WTC11 (cell line): ENCODE measurements around the gene ABTB2. TPM values are rescaled to one million over a fixed set of nuclear protein-coding genes. Genes with fewer than 3 reads are reported as not detected.

Experiments used
- CREM ChIP-seq: sonication (generic); formaldehyde crosslinking; IDR thresholded peaks from 2 replicates; pipeline ENCODE4 v1.8.1; 2022; ENCODE audit warnings: mild to moderate bottlenecking, missing genetic modification reagents, moderate library complexity
- E2F4 ChIP-seq: sonication (generic); formaldehyde crosslinking; IDR thresholded peaks from 2 replicates; pipeline ENCODE4 v1.8.1; 2022; ENCODE audit warnings: low read depth, mild to moderate bottlenecking, moderate library complexity, missing genetic modification reagents, borderline replicate concordance
- ETV6 ChIP-seq: sonication (generic); formaldehyde crosslinking; IDR thresholded peaks from 2 replicates; pipeline ENCODE4 v1.8.1; 2022; ENCODE audit warnings: mild to moderate bottlenecking, missing genetic modification reagents
- FOXJ3 ChIP-seq: sonication (generic); formaldehyde crosslinking; IDR thresholded peaks from 2 replicates; pipeline ENCODE4 v1.9.0; 2021; ENCODE audit warnings: missing genetic modification reagents, mild to moderate bottlenecking, borderline replicate concordance
- FOXK1 ChIP-seq: sonication (generic); formaldehyde crosslinking; IDR thresholded peaks from 2 replicates; pipeline ENCODE4 v1.8.0; 2022; ENCODE audit warnings: mild to moderate bottlenecking, moderate library complexity, missing genetic modification reagents
- GTF2I ChIP-seq: fragments of 250-450 bp; sonication (Bioruptor Pico); conservative IDR thresholded peaks from 2 replicates; pipeline ENCODE4 v1.4.0; 2021; ENCODE audit warnings: mild to moderate bottlenecking
- KAT7 ChIP-seq: sonication (generic); formaldehyde crosslinking; IDR thresholded peaks from 2 replicates; pipeline ENCODE4 v1.8.1; 2023; ENCODE audit warnings: missing genetic modification reagents, mild to moderate bottlenecking, borderline replicate concordance
- NFATC4 ChIP-seq: fragments of 250-450 bp; sonication (Bioruptor Pico); IDR thresholded peaks from 2 replicates; pipeline ENCODE4 v1.9.0; 2021; ENCODE audit warnings: mild to moderate bottlenecking
- NFYB ChIP-seq: sonication (generic); formaldehyde crosslinking; conservative IDR thresholded peaks from 2 replicates; pipeline ENCODE4 v1.8.0; 2022; ENCODE audit warnings: low read depth, missing genetic modification reagents
- SP1 ChIP-seq: sonication (generic); formaldehyde crosslinking; conservative IDR thresholded peaks from 2 replicates; pipeline ENCODE4 v1.8.1; 2022; ENCODE audit warnings: missing genetic modification reagents
- ZNF121 ChIP-seq: sonication (generic); formaldehyde crosslinking; IDR thresholded peaks from 2 replicates; pipeline ENCODE4 v1.8.0; 2023; ENCODE audit warnings: missing genetic modification reagents
- ZNF138 ChIP-seq: sonication (generic); formaldehyde crosslinking; conservative IDR thresholded peaks from 2 replicates; pipeline ENCODE4 v1.8.1; 2022; ENCODE audit warnings: mild to moderate bottlenecking, moderate library complexity, missing genetic modification reagents
- ZNF512 ChIP-seq: sonication (generic); formaldehyde crosslinking; IDR thresholded peaks from 2 replicates; pipeline ENCODE4 v1.8.1; 2022; ENCODE audit warnings: missing genetic modification reagents, borderline replicate concordance
- total RNA-seq: library from RNA; stranded (reverse); gene quantifications from 3 replicates; pipeline ENCODE4 v1.2.3, GENCODE V29; 2021
- TF ChIP-seq, protein P1 (sequence below): sonication (generic); formaldehyde crosslinking; IDR thresholded peaks from 2 replicates; pipeline ENCODE4 v1.8.1; 2023; ENCODE audit warnings: mild to moderate bottlenecking, missing genetic modification reagents
- TF ChIP-seq, protein P2 (sequence below): sonication (generic); formaldehyde crosslinking; IDR thresholded peaks from 2 replicates; pipeline ENCODE4 v1.8.0; 2022; ENCODE audit warnings: missing genetic modification reagents
- TF ChIP-seq, protein P3 (sequence below): sonication (generic); formaldehyde crosslinking; IDR thresholded peaks from 2 replicates; pipeline ENCODE4 v1.8.1; 2022; ENCODE audit warnings: mild to moderate bottlenecking, moderate library complexity, missing genetic modification reagents
- TF ChIP-seq, protein P4 (sequence below): sonication (generic); formaldehyde crosslinking; IDR thresholded peaks from 2 replicates; pipeline ENCODE4 v1.8.0; 2023; ENCODE audit warnings: missing genetic modification reagents
- TF ChIP-seq, protein P5 (sequence below): fragments of 250-450 bp; sonication (Bioruptor Pico); IDR thresholded peaks from 2 replicates; pipeline ENCODE4 v1.9.0; 2021; ENCODE audit warnings: mild to moderate bottlenecking

Gene ABTB2
- total RNA-seq, 1 experiment from 2014 or later = 12.8 TPM

DNA sequence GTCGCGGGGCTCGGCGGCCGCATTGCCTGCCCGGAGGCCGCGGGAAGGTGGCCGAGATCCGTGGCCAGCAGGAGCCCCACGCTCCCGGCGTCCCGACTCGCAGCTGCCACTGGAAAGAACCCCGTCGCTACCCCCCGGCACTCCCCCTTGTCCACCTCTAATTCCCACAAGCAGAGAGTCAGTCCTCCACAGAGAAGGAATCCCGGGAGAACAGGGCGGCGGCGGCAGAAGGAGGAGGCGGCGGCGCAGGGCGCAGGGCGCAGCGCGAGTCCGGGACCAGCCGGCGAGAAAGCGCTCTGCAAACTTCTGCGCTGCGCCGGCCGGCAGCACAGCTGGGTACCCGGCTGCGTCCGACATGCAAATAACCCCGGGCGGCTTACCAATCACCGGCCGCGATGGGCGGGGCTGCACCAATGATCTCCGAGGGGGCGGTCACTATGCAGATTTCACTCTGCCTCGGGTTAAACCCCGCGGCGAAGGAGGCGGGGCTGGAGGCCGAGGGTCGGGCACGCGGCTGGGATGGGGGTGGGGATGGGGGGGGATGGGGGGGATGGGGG lies at the start of gene ABTB2 (continued):
- TF ChIP-seq, protein P1, sequence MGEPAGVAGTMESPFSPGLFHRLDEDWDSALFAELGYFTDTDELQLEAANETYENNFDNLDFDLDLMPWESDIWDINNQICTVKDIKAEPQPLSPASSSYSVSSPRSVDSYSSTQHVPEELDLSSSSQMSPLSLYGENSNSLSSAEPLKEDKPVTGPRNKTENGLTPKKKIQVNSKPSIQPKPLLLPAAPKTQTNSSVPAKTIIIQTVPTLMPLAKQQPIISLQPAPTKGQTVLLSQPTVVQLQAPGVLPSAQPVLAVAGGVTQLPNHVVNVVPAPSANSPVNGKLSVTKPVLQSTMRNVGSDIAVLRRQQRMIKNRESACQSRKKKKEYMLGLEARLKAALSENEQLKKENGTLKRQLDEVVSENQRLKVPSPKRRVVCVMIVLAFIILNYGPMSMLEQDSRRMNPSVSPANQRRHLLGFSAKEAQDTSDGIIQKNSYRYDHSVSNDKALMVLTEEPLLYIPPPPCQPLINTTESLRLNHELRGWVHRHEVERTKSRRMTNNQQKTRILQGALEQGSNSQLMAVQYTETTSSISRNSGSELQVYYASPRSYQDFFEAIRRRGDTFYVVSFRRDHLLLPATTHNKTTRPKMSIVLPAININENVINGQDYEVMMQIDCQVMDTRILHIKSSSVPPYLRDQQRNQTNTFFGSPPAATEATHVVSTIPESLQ = no peak
- TF ChIP-seq CREM (CRISPR knock-in tag) (no peak), GTF2I (no peak), FOXK1 (CRISPR knock-in tag) (peak; percentile 49; the same call in 1 of the 2 replicates), NFATC4 (CRISPR knock-in tag) (no peak), E2F4 (no peak), ZNF138 (CRISPR knock-in tag) (no peak), SP1 (CRISPR knock-in tag) (peak; percentile 88), ZNF512 (CRISPR knock-in tag) (no peak), FOXJ3 (CRISPR knock-in tag) (no peak), ZNF121 (CRISPR knock-in tag) (no peak), KAT7 (CRISPR knock-in tag) (no peak; the same call in 1 of the 2 replicates), NFYB (CRISPR knock-in tag) (peak; percentile 91), ETV6 (CRISPR knock-in tag) (no peak; the same call in 1 of the 2 replicates)
- TF ChIP-seq, protein P2, sequence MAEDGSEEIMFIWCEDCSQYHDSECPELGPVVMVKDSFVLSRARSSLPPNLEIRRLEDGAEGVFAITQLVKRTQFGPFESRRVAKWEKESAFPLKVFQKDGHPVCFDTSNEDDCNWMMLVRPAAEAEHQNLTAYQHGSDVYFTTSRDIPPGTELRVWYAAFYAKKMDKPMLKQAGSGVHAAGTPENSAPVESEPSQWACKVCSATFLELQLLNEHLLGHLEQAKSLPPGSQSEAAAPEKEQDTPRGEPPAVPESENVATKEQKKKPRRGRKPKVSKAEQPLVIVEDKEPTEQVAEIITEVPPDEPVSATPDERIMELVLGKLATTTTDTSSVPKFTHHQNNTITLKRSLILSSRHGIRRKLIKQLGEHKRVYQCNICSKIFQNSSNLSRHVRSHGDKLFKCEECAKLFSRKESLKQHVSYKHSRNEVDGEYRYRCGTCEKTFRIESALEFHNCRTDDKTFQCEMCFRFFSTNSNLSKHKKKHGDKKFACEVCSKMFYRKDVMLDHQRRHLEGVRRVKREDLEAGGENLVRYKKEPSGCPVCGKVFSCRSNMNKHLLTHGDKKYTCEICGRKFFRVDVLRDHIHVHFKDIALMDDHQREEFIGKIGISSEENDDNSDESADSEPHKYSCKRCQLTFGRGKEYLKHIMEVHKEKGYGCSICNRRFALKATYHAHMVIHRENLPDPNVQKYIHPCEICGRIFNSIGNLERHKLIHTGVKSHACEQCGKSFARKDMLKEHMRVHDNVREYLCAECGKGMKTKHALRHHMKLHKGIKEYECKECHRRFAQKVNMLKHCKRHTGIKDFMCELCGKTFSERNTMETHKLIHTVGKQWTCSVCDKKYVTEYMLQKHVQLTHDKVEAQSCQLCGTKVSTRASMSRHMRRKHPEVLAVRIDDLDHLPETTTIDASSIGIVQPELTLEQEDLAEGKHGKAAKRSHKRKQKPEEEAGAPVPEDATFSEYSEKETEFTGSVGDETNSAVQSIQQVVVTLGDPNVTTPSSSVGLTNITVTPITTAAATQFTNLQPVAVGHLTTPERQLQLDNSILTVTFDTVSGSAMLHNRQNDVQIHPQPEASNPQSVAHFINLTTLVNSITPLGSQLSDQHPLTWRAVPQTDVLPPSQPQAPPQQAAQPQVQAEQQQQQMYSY (CRISPR knock-in tag) = no peak
- TF ChIP-seq, protein P3, sequence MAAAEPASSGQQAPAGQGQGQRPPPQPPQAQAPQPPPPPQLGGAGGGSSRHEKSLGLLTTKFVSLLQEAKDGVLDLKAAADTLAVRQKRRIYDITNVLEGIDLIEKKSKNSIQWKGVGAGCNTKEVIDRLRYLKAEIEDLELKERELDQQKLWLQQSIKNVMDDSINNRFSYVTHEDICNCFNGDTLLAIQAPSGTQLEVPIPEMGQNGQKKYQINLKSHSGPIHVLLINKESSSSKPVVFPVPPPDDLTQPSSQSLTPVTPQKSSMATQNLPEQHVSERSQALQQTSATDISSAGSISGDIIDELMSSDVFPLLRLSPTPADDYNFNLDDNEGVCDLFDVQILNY (CRISPR knock-in tag) = no peak; the same call in 1 of the 2 replicates
- TF ChIP-seq, protein P4, sequence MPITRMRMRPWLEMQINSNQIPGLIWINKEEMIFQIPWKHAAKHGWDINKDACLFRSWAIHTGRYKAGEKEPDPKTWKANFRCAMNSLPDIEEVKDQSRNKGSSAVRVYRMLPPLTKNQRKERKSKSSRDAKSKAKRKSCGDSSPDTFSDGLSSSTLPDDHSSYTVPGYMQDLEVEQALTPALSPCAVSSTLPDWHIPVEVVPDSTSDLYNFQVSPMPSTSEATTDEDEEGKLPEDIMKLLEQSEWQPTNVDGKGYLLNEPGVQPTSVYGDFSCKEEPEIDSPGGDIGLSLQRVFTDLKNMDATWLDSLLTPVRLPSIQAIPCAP = no peak
- TF ChIP-seq, protein P5, sequence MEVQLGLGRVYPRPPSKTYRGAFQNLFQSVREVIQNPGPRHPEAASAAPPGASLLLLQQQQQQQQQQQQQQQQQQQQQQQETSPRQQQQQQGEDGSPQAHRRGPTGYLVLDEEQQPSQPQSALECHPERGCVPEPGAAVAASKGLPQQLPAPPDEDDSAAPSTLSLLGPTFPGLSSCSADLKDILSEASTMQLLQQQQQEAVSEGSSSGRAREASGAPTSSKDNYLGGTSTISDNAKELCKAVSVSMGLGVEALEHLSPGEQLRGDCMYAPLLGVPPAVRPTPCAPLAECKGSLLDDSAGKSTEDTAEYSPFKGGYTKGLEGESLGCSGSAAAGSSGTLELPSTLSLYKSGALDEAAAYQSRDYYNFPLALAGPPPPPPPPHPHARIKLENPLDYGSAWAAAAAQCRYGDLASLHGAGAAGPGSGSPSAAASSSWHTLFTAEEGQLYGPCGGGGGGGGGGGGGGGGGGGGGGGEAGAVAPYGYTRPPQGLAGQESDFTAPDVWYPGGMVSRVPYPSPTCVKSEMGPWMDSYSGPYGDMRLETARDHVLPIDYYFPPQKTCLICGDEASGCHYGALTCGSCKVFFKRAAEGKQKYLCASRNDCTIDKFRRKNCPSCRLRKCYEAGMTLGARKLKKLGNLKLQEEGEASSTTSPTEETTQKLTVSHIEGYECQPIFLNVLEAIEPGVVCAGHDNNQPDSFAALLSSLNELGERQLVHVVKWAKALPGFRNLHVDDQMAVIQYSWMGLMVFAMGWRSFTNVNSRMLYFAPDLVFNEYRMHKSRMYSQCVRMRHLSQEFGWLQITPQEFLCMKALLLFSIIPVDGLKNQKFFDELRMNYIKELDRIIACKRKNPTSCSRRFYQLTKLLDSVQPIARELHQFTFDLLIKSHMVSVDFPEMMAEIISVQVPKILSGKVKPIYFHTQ (CRISPR knock-in tag) = no peak
